GM13976 (cell line): ENCODE data around the gene APCDD1L.

Experiments
- DNase-seq: peaks from one replicate; pipeline ENCODE4 v3.0.0; 2012; ENCODE audit warnings: low spot score
- CTCF ChIP-seq: IDR thresholded peaks from 2 replicates; pipeline ENCODE4 v1.5.1; 2012; ENCODE audit warnings: borderline replicate concordance, mild to moderate bottlenecking; ENCODE audit not compliant: insufficient read depth; ENCODE audit errors: extremely low read depth, missing control alignments, control extremely low read depth
- in situ Hi-C: fragments of 300-500 bp; cut with MboI; formaldehyde crosslinking; loops from one replicate; pipeline ENCODE4 v1.12.0; 2022; ENCODE audit warnings: low sequenced_read_pairs, mixed read lengths, inconsistent platforms; ENCODE audit not compliant: unreplicated experiment

APCDD1L gene

DNA sequence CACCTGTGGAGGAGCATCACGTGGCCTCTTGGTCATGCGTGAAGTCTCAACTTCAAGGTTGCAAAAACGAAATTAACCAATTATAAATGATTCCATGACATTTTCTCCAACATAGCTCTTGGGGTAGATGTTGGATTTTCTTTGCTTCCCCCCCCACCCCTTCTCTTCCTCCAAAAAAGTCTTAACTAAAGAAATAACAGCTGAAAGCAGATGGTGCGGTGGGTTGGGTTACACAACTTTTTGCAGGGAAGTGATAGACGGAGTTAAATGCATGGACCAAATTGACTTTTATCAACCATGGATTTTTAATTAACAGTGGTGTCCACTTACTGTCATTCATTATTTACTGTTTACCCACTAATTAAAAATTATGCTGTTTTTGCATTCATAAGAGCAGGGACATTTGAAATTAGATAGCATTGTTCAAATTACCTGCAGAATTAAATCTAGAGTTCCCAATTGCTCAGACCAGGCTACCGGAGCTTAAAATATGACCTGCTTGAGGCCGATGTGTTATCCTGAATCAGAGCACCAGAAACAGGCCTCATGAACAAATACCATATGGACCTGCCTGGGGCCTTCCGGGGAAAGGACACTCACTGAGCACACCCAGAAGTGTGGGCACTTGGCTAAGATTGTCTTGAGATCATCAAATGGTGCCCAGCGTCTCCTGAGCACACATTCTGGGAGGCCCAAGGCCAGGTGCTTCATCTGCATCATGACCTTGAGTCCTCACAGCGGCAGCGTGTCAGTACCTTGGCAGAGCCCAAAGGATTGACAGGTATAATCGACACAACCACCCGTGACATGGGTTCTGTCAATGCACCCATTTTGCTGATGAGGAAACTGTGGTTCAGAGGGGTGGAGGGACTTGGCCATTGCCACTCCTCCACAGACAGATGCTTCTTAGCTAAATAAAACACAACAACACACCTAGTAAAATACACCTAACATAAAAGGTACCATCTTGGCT is 41.5 kb downstream of the APCDD1L start:
- in situ Hi-C loops, result no loop called here
- DNase-seq, result no peak
- TF ChIP-seq CTCF, result no peak

GRCh38 chr20:58472273-58473018 is 42.8 kb downstream of the APCDD1L start:
- in situ Hi-C loops, result no loop called here
- DNase-seq, result peak; percentile 15
- no peak for TF ChIP-seq CTCF

GRCh38 chr20:58471193-58472164 is 43.7 kb downstream of the APCDD1L start:
- in situ Hi-C loops, result no loop called here
- peak; percentile 12 for DNase-seq
- no peak for TF ChIP-seq CTCF

DNA sequence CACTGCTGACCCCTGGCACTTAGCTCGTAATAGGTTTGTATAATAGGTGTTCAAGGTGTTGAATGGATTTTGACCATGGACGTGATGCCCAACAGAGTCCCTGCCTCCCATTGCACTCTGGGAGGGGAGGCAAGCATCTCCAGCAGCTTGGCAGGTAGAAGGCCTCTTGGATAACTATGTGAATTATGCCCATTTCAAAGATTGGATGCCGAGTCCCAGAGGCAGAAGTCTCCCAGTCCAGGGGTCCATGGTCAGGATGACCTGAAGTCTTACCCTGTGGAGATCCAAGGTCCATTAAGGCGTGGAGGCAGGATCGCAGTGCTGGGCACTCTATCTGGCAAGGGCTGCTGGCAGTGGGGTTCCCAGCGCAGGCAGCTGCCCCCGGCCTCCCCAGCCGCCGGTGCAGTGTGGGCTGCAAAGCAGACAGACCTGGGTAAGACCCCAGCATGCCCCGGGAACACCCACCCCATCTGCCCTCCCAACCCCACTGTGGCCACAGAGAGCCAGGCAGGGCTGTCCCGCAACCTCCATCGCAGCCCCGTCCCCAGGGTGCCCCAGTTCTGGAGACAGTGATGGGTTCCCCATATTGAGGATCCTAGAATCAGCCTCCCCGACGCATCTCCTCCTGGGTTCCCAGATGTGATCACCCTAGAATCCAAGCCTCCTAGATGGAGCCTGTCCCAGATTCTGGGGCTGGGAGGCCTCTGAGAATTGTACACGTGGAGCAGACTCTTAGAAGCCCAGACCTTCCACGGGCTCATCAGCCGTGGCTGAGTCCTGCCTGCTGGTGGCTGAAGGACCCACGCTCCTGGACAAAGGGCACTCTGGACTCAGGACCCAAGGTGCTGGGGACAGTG is 44.6 kb downstream of the APCDD1L start:
- no peak for TF ChIP-seq CTCF
- no peak for DNase-seq
- in situ Hi-C loops, result no loop called here

DNA sequence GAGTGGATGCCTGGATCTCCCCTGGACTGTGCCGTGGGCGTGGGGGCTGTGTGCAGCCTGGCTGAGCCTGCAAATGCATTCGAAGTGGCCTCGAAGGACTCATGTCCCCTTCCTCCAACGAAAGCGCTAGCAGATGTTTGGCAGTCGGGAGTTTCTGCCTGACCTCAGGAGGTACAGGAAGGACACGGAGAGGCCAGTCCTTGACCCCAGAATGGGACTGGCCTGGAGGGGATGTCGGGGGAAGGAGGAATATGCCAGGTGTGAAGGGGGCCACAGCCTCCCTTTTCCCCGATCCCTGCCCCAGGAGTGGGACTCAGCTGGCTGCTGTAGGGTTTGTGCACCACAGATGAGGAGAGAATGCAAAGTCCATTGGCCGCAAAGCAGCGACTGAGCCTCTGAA is 45.6 kb downstream of the APCDD1L start:
- no peak for TF ChIP-seq CTCF
- peak; percentile 22 for DNase-seq
- in situ Hi-C loops, result no loop called here
